ENCODE measurements around the gene AIP. TPM values are rescaled to one million over a fixed set of nuclear protein-coding genes. Genes with fewer than 3 reads are reported as not detected.
A peak's percentile ranks its signal among the peaks of the same experiment; 100 is the strongest.

AIP gene
- total RNA-seq, 1 donor from 2014 or later, result 55.3 TPM

GRCh38 chr11:67496113-67496512 lies 13.3 kb downstream of the AIP start:
- Histone ChIP-seq H3K4me1 (peaks cover 22% of the 10 kb centered on the region), H3K27ac (replicated peaks) (no peak overlapping the region), H3K27me3 (ENCODE audit: low read depth) (no peaks in the 10 kb centered on the region), H3K4me3 (no peak overlapping the region), H3K36me3 (peaks cover 76% of the 10 kb centered on the region), H3K9me3 (replicated peaks) (no peaks in the 10 kb centered on the region)
- intact Hi-C loops (cut with micrococcal nuclease), result no loop called here
- no peak for DNase-seq
- TF ChIP-seq, protein P1, sequence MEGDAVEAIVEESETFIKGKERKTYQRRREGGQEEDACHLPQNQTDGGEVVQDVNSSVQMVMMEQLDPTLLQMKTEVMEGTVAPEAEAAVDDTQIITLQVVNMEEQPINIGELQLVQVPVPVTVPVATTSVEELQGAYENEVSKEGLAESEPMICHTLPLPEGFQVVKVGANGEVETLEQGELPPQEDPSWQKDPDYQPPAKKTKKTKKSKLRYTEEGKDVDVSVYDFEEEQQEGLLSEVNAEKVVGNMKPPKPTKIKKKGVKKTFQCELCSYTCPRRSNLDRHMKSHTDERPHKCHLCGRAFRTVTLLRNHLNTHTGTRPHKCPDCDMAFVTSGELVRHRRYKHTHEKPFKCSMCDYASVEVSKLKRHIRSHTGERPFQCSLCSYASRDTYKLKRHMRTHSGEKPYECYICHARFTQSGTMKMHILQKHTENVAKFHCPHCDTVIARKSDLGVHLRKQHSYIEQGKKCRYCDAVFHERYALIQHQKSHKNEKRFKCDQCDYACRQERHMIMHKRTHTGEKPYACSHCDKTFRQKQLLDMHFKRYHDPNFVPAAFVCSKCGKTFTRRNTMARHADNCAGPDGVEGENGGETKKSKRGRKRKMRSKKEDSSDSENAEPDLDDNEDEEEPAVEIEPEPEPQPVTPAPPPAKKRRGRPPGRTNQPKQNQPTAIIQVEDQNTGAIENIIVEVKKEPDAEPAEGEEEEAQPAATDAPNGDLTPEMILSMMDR (IDR thresholded peaks at IDR 0.05; ENCODE audit: borderline replicate concordance), result no peak

DNA sequence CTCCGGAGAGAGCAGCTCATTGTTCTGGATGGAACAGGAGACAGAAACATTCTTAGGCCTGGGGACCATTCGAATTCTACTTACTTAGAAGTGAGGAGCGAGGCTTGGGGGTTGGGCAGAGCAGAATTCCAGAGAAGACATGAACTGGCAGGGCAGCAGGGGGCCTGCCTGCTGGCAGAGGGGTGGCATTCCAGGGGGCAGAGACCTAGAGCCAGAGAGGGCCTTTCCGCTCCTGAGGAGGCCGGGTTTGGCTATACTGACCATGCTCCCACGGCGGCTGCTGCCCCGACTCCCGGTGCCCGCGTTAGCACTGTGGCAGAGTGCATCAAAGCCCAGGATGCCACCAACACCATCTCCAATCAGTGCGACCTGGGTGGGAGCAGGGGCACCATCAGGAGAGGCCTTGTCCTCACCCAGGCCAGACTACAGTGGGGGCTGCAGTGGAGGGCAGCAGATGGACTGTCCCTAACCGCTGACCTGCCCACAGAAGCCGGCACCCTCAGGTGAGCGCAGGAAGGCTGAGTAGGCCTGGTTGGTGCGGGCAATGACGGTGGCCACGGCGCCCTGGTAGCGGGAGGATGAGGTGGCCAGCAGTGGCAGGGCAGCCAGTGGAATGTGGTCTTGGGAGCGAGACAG lies 14.9 kb downstream of the AIP start:
- Histone ChIP-seq H3K4me1 (peaks cover 22% of the 10 kb centered on the region), H3K36me3 (peaks cover 74% of the 10 kb centered on the region), H3K9me3 (replicated peaks) (no peaks in the 10 kb centered on the region), H3K4me3 (no peak overlapping the region), H3K27me3 (ENCODE audit: low read depth) (no peaks in the 10 kb centered on the region), H3K27ac (replicated peaks) (peak overlapping the region; percentile 77)
- no peak for DNase-seq
- TF ChIP-seq, protein P1 (IDR thresholded peaks at IDR 0.05; ENCODE audit: borderline replicate concordance), result no peak
- intact Hi-C loops (cut with micrococcal nuclease), result no loop called here

GRCh38 chr11:67498544-67498972 lies 15.7 kb downstream of the AIP start:
- Histone ChIP-seq H3K4me1 (peaks cover 28% of the 10 kb centered on the region), H3K4me3 (no peak overlapping the region), H3K27ac (replicated peaks) (peak overlapping the region; percentile 77), H3K9me3 (replicated peaks) (no peaks in the 10 kb centered on the region), H3K36me3 (peaks cover 67% of the 10 kb centered on the region), H3K27me3 (ENCODE audit: low read depth) (no peaks in the 10 kb centered on the region)
- intact Hi-C loops (cut with micrococcal nuclease), result no loop called here
- TF ChIP-seq, protein P1 (IDR thresholded peaks at IDR 0.05; ENCODE audit: borderline replicate concordance), result no peak
- peak; percentile 45 for DNase-seq

- H3K27me3 ChIP-seq (ENCODE audit: low read depth), result no peaks in the 10 kb centered on the region
- H3K27ac ChIP-seq (replicated peaks), result no peak overlapping the region
- peaks cover 54% of the 10 kb centered on the region for H3K36me3 ChIP-seq
- no peak overlapping the region for H3K4me3 ChIP-seq
- TF ChIP-seq, protein P1 (IDR thresholded peaks at IDR 0.05; ENCODE audit: borderline replicate concordance), result no peak
- DNase-seq, result no peak
- peaks cover 42% of the 10 kb centered on the region for H3K4me1 ChIP-seq
- intact Hi-C loops (cut with micrococcal nuclease), result loop anchor here (10.0 kb wide), 1 partner anchor 105 kb away; the partner anchor contains the start of gene RAD9A
- no peaks in the 10 kb centered on the region for H3K9me3 ChIP-seq (replicated peaks)
Measured at GRCh38 chr11:67499808-67500483, 17.1 kb downstream of the AIP start.

- Histone ChIP-seq H3K9me3 (replicated peaks) (no peaks in the 10 kb centered on the region), H3K27me3 (ENCODE audit: low read depth) (no peaks in the 10 kb centered on the region), H3K27ac (replicated peaks) (no peak overlapping the region), H3K4me3 (no peak overlapping the region), H3K36me3 (peaks cover 49% of the 10 kb centered on the region), H3K4me1 (peaks cover 47% of the 10 kb centered on the region)
- intact Hi-C loops (cut with micrococcal nuclease), result loop anchor here (10.0 kb wide), 1 partner anchor 106 kb away; the partner anchor contains the start of gene RAD9A
- no peak for DNase-seq
- TF ChIP-seq, protein P1 (IDR thresholded peaks at IDR 0.05; ENCODE audit: borderline replicate concordance), result no peak
Measured at GRCh38 chr11:67500484-67500821, 17.6 kb downstream of the AIP start.

Data from left ventricle myocardium inferior (tissue), 1 donor.